ENCODE results near the gene TMEM203. TPM values are rescaled to one million over a fixed set of nuclear protein-coding genes. Genes with fewer than 3 reads are reported as not detected.

TMEM203 gene
- total RNA-seq, 4 donors from 2014 or later, result 29.7 to 47.3 (median 38.4) TPM

DNA sequence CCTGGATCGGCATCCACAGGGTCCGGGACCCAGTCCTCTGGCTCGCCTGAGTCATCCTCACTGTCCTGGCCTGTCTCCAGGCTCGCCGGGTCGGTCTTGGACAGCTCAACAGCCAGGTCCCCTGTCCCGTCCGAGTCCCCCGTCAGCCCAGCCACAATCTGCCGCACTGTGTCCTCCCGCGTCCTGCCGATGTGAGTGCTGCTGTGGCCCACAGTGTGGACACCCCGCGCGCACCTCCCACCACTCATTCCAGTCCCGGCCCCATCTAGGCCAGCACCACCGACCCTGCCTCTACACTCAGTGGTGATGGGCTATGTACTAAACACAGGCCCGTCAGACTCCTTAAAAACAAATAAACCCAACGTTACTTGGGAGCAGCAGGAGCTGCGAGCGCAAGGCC, 23.8 kb downstream of the TMEM203 start:
- Histone ChIP-seq H3K27me3 (no peaks in the 10 kb centered on the region), H3K4me1 (peaks cover 3 to 5% of the 10 kb centered on the region in 2 donors), H3K9me3 (no peaks in the 10 kb centered on the region), H3K4me3 (replicated peaks in 1 of 3) (no peak overlapping the region), H3K36me3 (peaks cover 39 to 69% of the 10 kb centered on the region in 2 donors), H3K27ac (no peak overlapping the region)
- TF ChIP-seq, protein P1, sequence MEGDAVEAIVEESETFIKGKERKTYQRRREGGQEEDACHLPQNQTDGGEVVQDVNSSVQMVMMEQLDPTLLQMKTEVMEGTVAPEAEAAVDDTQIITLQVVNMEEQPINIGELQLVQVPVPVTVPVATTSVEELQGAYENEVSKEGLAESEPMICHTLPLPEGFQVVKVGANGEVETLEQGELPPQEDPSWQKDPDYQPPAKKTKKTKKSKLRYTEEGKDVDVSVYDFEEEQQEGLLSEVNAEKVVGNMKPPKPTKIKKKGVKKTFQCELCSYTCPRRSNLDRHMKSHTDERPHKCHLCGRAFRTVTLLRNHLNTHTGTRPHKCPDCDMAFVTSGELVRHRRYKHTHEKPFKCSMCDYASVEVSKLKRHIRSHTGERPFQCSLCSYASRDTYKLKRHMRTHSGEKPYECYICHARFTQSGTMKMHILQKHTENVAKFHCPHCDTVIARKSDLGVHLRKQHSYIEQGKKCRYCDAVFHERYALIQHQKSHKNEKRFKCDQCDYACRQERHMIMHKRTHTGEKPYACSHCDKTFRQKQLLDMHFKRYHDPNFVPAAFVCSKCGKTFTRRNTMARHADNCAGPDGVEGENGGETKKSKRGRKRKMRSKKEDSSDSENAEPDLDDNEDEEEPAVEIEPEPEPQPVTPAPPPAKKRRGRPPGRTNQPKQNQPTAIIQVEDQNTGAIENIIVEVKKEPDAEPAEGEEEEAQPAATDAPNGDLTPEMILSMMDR (IDR thresholded peaks at IDR 0.05), result no peak
- TF ChIP-seq POLR2A (IDR thresholded peaks at IDR 0.05), result no peak
- DNase-seq, result no peak
- intact Hi-C loops (cut with DNase I), result no loop called here
- 92 to 94% methylated on average over 16 of the region's 22 CpGs for WGBS, 2 donors

DNA sequence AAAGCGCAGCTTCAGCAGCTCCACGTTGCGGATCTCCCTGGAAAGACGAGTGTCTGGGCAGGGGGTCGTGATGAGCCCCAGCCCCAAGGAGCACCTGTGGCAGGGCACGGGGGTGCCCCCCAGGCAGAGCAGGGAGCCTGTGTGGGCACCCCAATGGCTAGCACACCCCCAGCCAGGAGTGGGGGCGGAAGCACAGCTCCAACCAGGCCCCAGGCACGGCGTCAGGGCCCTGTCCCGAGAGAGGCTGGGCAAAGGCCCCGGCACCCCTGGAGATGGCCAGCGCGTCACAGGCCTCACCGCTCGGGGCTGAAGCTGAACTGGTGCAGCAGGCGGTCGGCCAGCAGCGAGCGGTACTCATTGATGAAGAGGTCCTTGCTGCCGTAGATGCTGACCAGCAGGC, 25.0 kb downstream of the TMEM203 start:
- no peaks in the 10 kb centered on the region for H3K27me3 ChIP-seq
- H3K4me3 ChIP-seq (replicated peaks in 1 of 3), result no peak overlapping the region
- no peak for DNase-seq
- H3K27ac ChIP-seq, result no peak overlapping the region
- no peaks in the 10 kb centered on the region for H3K9me3 ChIP-seq
- H3K36me3 ChIP-seq, result peaks cover 39 to 66% of the 10 kb centered on the region in 2 donors
- no peaks in the 10 kb centered on the region for H3K4me1 ChIP-seq
- TF ChIP-seq POLR2A (IDR thresholded peaks at IDR 0.05), result no peak
- TF ChIP-seq, protein P1 (IDR thresholded peaks at IDR 0.05), result no peak
- intact Hi-C loops (cut with DNase I), result no loop called here
- WGBS, 2 donors, result 95 to 97% methylated on average over 8 to 16 of the region's 20 CpGs

DNA sequence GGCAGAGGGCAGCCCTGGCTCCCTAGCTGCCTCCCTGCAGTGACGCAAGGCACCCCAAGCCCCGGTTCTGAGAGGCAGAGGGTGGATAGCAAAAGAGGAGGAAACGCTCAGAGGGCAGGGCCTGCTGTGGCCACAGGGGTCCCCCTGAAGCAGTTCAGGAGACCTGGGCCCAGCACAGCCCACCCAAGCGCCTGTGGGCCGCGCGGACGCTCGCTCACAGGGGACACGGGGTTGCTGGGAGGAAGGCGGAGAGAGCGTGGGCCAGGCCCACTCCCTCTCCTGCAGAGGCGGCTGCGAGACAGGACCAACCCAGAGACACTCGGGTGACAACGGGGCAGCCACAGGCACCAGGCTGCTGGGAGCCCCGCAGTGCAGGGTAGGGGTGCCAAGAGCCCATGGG, 25.7 kb downstream of the TMEM203 start:
- Histone ChIP-seq H3K36me3 (peaks cover 39 to 62% of the 10 kb centered on the region in 2 donors), H3K9me3 (no peaks in the 10 kb centered on the region)
- WGBS, 2 donors, result 98 to 99% methylated on average over 14 to 17 of the region's 17 CpGs

DNA sequence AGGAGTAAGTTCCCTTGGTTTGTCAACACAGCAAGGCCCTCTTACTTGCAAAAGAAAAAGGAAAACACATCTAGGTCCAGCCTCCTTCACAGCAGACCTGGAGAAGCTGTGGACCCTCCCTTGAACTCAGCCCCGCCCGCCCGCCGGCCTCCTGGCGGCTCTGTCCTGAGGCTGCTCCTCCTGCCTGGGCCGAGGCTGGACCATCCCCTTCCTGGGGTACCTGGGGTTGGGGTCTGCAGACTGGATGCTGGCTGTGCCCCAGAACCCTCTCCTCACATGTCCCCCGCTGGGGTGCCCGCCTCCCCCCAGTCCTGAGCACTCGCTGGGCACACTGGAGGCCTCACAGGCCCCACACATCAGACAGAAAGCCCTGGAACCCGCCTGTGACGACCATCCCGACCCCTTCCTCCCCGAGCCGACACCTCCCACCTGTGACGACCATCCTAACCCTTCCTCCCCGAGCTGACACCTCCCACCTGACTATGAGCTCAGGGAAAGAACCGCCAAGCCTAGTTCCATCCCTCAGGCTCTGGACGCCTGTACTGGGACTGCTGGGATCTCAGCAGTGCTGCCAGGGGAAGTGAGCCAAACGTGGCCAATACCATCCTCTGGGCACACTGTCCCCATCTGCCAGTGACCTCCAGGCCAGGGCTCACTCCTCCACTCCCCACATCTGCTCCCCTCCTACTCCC, 26.4 kb downstream of the TMEM203 start:
- H3K36me3 ChIP-seq, result peaks cover 38 to 55% of the 10 kb centered on the region in 2 donors
- intact Hi-C loops (cut with DNase I), result no loop called here
- no peak for DNase-seq
- no peaks in the 10 kb centered on the region for H3K4me1 ChIP-seq
- TF ChIP-seq, protein P1 (IDR thresholded peaks at IDR 0.05), result no peak
- TF ChIP-seq POLR2A (IDR thresholded peaks at IDR 0.05), result no peak
- no peaks in the 10 kb centered on the region for H3K27me3 ChIP-seq
- H3K4me3 ChIP-seq (replicated peaks in 1 of 3), result no peak overlapping the region
- no peaks in the 10 kb centered on the region for H3K9me3 ChIP-seq
- 93 to 95% methylated on average over 17 to 19 of the region's 19 CpGs for WGBS, 2 donors
- H3K27ac ChIP-seq, result no peak overlapping the region

More for the DNA sequence above, 25.7 kb downstream of the TMEM203 start:
- intact Hi-C loops (cut with DNase I), result no loop called here
- Histone ChIP-seq H3K27ac (no peak overlapping the region), H3K4me1 (no peaks in the 10 kb centered on the region), H3K4me3 (replicated peaks in 1 of 3) (no peak overlapping the region), H3K27me3 (no peaks in the 10 kb centered on the region)
- TF ChIP-seq, protein P1 (IDR thresholded peaks at IDR 0.05), result no peak
- no peak for TF ChIP-seq POLR2A (IDR thresholded peaks at IDR 0.05)
- DNase-seq, result no peak

DNA sequence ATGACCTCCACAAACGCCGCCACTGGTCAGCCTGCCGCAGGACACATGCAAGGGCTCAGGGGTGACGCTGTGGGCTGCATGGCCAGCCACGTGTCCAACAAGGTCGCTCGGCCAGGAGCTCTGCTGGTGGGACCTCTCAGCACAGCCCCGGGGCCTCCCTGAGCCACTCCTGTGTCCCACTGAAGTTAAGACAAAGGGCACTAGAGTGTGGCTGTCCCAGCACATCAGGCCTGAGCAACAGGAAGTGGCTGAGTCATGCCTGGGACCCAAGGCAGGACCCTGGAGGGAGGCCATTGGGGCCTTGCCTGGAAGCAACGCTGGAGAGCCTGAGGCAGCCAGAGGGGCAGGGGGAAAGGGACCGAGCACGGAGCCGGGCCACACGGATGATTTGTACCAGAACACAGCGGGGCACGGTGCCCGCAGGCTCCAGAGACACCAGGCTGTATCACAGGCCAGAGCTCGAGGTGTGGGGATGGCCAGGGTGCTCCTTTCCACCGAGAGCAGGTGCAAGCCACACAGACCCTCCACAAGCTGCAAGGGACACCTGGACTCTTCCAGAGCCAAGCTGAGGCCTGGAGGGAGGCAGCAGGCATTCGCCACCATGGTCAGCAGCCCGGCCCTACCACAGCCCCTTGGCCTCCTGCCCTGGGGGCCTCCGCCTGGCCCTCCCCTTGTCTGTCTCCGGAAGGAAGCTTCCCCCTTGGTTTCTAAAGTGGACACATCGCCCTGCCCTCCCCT, 27.1 kb downstream of the TMEM203 start:
- Histone ChIP-seq H3K27me3 (no peaks in the 10 kb centered on the region), H3K4me3 (replicated peaks in 1 of 3) (no peak overlapping the region), H3K27ac (no peak overlapping the region), H3K36me3 (peaks cover 31 to 48% of the 10 kb centered on the region in 2 donors), H3K9me3 (no peaks in the 10 kb centered on the region), H3K4me1 (no peaks in the 10 kb centered on the region)
- TF ChIP-seq, protein P1 (IDR thresholded peaks at IDR 0.05), result no peak
- TF ChIP-seq POLR2A (IDR thresholded peaks at IDR 0.05), result no peak
- intact Hi-C loops (cut with DNase I), result no loop called here
- 91 to 94% methylated on average over 15 to 16 of the region's 23 CpGs for WGBS, 2 donors
- DNase-seq, result no peak

Measured in thyroid gland (tissue), 4 donors.